Measurements from ENCODE around the gene FAM135A.
"Not testable (repeated sequence)": the region's sequence is repeated elsewhere in the genome, so short reads cannot be mapped to it uniquely, and the experiment has no call there.

Gene FAM135A

DNA sequence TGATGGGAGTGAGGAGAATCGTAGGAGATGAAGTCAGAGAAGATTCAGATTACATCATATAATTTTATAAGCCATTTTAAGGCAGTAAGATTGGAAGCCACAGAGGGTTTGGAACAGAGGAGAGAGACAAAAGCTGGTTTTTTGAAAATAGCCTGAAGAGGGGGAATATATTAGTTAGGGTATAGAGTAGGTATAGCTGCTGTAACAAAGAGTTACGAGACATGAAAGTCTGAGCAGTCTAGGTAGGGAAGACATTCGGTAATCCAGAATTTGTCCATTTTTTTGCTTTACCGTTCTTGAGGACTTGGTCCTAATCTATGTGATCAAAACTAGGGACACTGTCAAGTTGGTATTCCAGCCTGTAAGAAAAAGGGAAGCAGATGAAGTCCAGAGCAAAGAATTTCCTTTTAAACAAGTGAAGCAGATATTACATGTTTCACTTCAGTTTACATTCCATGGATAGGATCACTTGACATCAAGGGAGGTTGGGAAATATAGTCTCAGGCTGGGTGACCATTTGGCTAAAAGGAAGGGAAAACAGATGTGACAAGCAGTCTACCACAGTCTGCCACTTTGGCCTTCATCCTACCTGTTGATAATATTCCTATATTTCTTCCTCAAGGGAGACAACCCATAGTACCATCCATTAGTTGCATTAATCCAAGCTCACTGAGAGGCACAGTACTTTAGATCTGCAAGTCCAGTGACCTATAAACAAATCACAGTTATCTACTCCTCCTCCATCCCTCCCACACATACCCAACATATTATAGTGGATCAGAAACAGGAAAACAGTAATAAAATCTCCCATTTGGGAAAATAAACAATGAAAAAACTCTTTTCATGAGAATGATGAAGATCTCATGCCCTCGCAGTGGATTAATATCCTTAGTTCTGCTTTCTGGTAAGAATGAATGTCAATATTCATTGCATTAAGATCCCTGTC lies 10.2 kb downstream of the FAM135A start:
- Histone ChIP-seq H3K9ac (ENCODE audit: insufficient read length, low read depth) (no peak overlapping the region), H3K36me3 (ENCODE audit: insufficient read depth, insufficient read length, low read length) (peaks cover 7% of the 10 kb centered on the region), H3K4me3 (ENCODE audit: insufficient read length, low read depth) (no peak overlapping the region), H3K27me3 (ENCODE audit: insufficient read depth, insufficient read length) (no peaks in the 10 kb centered on the region), H3K4me1 (ENCODE audit: insufficient read depth, insufficient read length) (no peaks in the 10 kb centered on the region), H3K9me3 (ENCODE audit: insufficient read depth, low read length) (no peaks in the 10 kb centered on the region)
- no peak for DNase-seq (ENCODE audit: low read depth, low spot score)
- TF ChIP-seq YY1 (IDR thresholded peaks at IDR 0.05; ENCODE audit: insufficient read depth, insufficient read length) (no peak), SUZ12 (IDR thresholded peaks at IDR 0.05; ENCODE audit: extremely low read depth, insufficient read depth, insufficient read length) (no peak), ZNF274 (IDR thresholded peaks at IDR 0.05; ENCODE audit: low read depth, low read length) (no peak)

DNA sequence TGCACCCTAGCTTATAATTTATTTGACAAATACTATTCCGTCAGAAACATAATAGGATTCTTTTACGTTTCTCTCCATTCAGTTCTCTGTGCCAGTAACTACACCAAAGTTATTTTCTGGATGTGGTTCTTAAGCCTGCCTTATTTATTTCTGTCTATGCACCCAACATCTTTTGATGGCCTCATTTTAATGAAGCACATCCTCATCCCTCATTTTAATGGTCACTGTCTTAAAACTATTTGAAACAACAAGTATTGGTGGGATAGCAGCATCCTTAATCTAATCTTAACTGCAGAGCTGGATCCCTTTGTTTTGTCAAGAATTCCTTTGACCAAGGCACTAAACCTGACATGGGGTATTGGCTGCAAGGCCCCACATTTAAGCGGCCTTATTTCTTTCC lies 11.0 kb downstream of the FAM135A start:
- H3K36me3 ChIP-seq (ENCODE audit: insufficient read depth, insufficient read length, low read length) = peaks cover 2% of the 10 kb centered on the region
- no peak overlapping the region for H3K4me3 ChIP-seq (ENCODE audit: insufficient read length, low read depth)
- H3K9me3 ChIP-seq (ENCODE audit: insufficient read depth, low read length) = no peaks in the 10 kb centered on the region
- TF ChIP-seq YY1 (IDR thresholded peaks at IDR 0.05; ENCODE audit: insufficient read depth, insufficient read length) (no peak), SUZ12 (IDR thresholded peaks at IDR 0.05; ENCODE audit: extremely low read depth, insufficient read depth, insufficient read length) (no peak), ZNF274 (IDR thresholded peaks at IDR 0.05; ENCODE audit: low read depth, low read length) (no peak)
- no peak for DNase-seq (ENCODE audit: low read depth, low spot score)
- H3K27me3 ChIP-seq (ENCODE audit: insufficient read depth, insufficient read length) = no peaks in the 10 kb centered on the region
- no peaks in the 10 kb centered on the region for H3K4me1 ChIP-seq (ENCODE audit: insufficient read depth, insufficient read length)
- H3K9ac ChIP-seq (ENCODE audit: insufficient read length, low read depth) = no peak overlapping the region

DNA sequence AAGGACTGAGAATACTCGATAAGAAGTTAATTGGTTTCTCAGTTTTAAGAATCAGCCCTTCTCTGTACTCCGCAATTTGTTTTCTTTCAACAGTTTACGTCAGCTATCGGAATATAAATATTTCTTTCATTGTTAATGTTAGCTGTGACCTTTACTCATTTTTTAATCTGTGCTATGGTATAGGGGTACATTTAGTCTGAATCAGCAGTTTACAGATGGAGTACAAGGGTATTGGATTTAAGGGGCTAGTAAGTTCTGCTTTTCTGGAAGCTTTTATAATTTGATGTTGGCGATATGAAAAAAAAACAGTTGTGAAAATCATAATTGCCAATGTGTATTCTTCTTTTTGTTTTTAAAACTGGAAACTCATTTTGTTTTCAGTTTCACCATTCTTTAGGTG lies 23.0 kb downstream of the FAM135A start:
- Histone ChIP-seq H3K4me3 (ENCODE audit: insufficient read length, low read depth) (no peak overlapping the region), H3K9me3 (ENCODE audit: insufficient read depth, low read length) (no peaks in the 10 kb centered on the region), H3K27me3 (ENCODE audit: insufficient read depth, insufficient read length) (no peaks in the 10 kb centered on the region), H3K9ac (ENCODE audit: insufficient read length, low read depth) (no peak overlapping the region), H3K4me1 (ENCODE audit: insufficient read depth, insufficient read length) (no peaks in the 10 kb centered on the region), H3K36me3 (ENCODE audit: insufficient read depth, insufficient read length, low read length) (peaks cover 6% of the 10 kb centered on the region)
- DNase-seq (ENCODE audit: low read depth, low spot score) = no peak
- TF ChIP-seq YY1 (IDR thresholded peaks at IDR 0.05; ENCODE audit: insufficient read depth, insufficient read length) = no peak
- no peak for TF ChIP-seq ZNF274 (IDR thresholded peaks at IDR 0.05; ENCODE audit: low read depth, low read length)

DNA sequence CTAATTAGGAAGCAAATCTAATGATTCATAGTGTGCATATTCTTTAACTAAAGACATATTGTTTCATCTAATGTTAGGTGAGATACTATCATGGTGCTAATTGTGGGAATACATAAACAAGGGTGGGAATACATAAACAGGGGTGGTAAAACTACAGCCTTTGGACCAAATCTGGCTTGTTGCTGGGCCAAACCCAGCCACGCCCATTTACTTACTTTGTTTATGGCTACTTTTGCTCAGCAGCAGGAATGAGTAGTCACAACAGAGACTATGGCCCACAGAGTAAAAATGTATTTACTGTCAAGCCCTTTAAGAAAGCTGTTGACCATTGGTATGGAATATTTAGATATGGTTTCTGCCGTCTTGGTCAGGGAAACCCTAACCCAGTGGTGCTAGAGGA lies 31.7 kb downstream of the FAM135A start:
- no peak overlapping the region for H3K4me3 ChIP-seq (ENCODE audit: insufficient read length, low read depth)

GRCh38 chr6:70447343-70448070 lies 34.2 kb downstream of the FAM135A start:
- H3K9me3 ChIP-seq (ENCODE audit: insufficient read depth, low read length); H3K27me3 ChIP-seq (ENCODE audit: insufficient read depth, insufficient read length); H3K36me3 ChIP-seq (ENCODE audit: insufficient read depth, insufficient read length, low read length); H3K4me1 ChIP-seq (ENCODE audit: insufficient read depth, insufficient read length); H3K9ac ChIP-seq (ENCODE audit: insufficient read length, low read depth); H3K4me3 ChIP-seq (ENCODE audit: insufficient read length, low read depth); DNase-seq (ENCODE audit: low read depth, low spot score): not testable (repeated sequence)

More for the DNA sequence above, 31.7 kb downstream of the FAM135A start:
- peaks cover 10% of the 10 kb centered on the region; the same call in 1 of the 2 replicates for H3K9me3 ChIP-seq (ENCODE audit: insufficient read depth, low read length)
- no peaks in the 10 kb centered on the region for H3K36me3 ChIP-seq (ENCODE audit: insufficient read depth, insufficient read length, low read length)
- no peaks in the 10 kb centered on the region for H3K4me1 ChIP-seq (ENCODE audit: insufficient read depth, insufficient read length)
- no peaks in the 10 kb centered on the region for H3K27me3 ChIP-seq (ENCODE audit: insufficient read depth, insufficient read length)
- TF ChIP-seq ZNF274 (IDR thresholded peaks at IDR 0.05; ENCODE audit: low read depth, low read length) = no peak
- no peak for TF ChIP-seq YY1 (IDR thresholded peaks at IDR 0.05; ENCODE audit: insufficient read depth, insufficient read length)
- no peak for TF ChIP-seq SUZ12 (IDR thresholded peaks at IDR 0.05; ENCODE audit: extremely low read depth, insufficient read depth, insufficient read length)
- no peak for DNase-seq (ENCODE audit: low read depth, low spot score)
- H3K9ac ChIP-seq (ENCODE audit: insufficient read length, low read depth) = no peak overlapping the region

- DNase-seq (ENCODE audit: low read depth, low spot score); H3K9ac ChIP-seq (ENCODE audit: insufficient read length, low read depth); H3K36me3 ChIP-seq (ENCODE audit: insufficient read depth, insufficient read length, low read length); H3K27me3 ChIP-seq (ENCODE audit: insufficient read depth, insufficient read length); H3K9me3 ChIP-seq (ENCODE audit: insufficient read depth, low read length); H3K4me1 ChIP-seq (ENCODE audit: insufficient read depth, insufficient read length); H3K4me3 ChIP-seq (ENCODE audit: insufficient read length, low read depth): not testable (repeated sequence)
These were observed 40.6 kb downstream of the FAM135A start for GRCh38 chr6:70453899-70454298.

GRCh38 chr6:70456735-70457134 lies 43.4 kb downstream of the FAM135A start:
- Histone ChIP-seq H3K4me3 (ENCODE audit: insufficient read length, low read depth) (no peak overlapping the region), H3K9ac (ENCODE audit: insufficient read length, low read depth) (no peak overlapping the region), H3K36me3 (ENCODE audit: insufficient read depth, insufficient read length, low read length) (no peaks in the 10 kb centered on the region), H3K4me1 (ENCODE audit: insufficient read depth, insufficient read length) (no peaks in the 10 kb centered on the region), H3K27me3 (ENCODE audit: insufficient read depth, insufficient read length) (no peaks in the 10 kb centered on the region), H3K9me3 (ENCODE audit: insufficient read depth, low read length) (no peaks in the 10 kb centered on the region)
- TF ChIP-seq ZNF274 (IDR thresholded peaks at IDR 0.05; ENCODE audit: low read depth, low read length) (no peak), YY1 (IDR thresholded peaks at IDR 0.05; ENCODE audit: insufficient read depth, insufficient read length) (no peak), SUZ12 (IDR thresholded peaks at IDR 0.05; ENCODE audit: extremely low read depth, insufficient read depth, insufficient read length) (no peak)
- no peak for DNase-seq (ENCODE audit: low read depth, low spot score)
